IMR-90 (cell line): Measurements from ENCODE around the gene TNRC18. TPM values are rescaled to one million over a fixed set of nuclear protein-coding genes. Genes with fewer than 3 reads are reported as not detected.

Experiments used
- ATAC-seq: fragments of 200-7000 bp; cut with Tn5 transposase; 2 replicates; pipeline ENCODE4 v1.9.1; 2020; ENCODE audit warnings: low read depth, mild to moderate bottlenecking, moderate library complexity
- BruUV-seq: library from RNA; stranded (reverse); fragments of 400-500 nt; replicated peaks from 2 replicates; lab custom pipeline; 2021; lab: Mats Ljungman, UMichigan
- CTCF ChIA-PET: fragments of 300-600 bp; formaldehyde crosslinking; extraction: SDS; loops from one replicate; lab custom pipeline; 2021; ENCODE audit warnings: antibody characterized with exemption; lab: Yijun Ruan, JAX
- POLR2A ChIA-PET: fragments of 300-600 bp; sonication (Branson Sonifier 250); formaldehyde crosslinking; loops from one replicate; lab custom pipeline; 2022; ENCODE audit warnings: antibody characterized with exemption; ENCODE audit not compliant: unreplicated experiment; lab: Charles Lee
- DNase-seq: peaks from one replicate; pipeline ENCODE4 v3.0.0; 2013
- H2AFZ ChIP-seq: replicated peaks from 2 replicates; pipeline ENCODE3; 2013; ENCODE audit warnings: low read length, mild to moderate bottlenecking; ENCODE audit not compliant: poor library complexity
- H2AK5ac ChIP-seq: 2 replicates; pipeline ENCODE4 v1.6.1; 2013; ENCODE audit warnings: low read depth, low read length, inconsistent platforms
- H2AK9ac ChIP-seq: replicated peaks from 2 replicates; pipeline ENCODE3; 2013; ENCODE audit warnings: mild to moderate bottlenecking, low read depth, low read length, moderate library complexity; ENCODE audit not compliant: poor library complexity
- H2BK120ac ChIP-seq: 2 replicates; pipeline ENCODE4 v1.6.1; 2013; ENCODE audit warnings: low read depth, low read length, inconsistent platforms
- H2BK15ac ChIP-seq: 3 replicates; pipeline ENCODE4 v1.6.1; 2013; ENCODE audit warnings: low read depth, low read length, inconsistent platforms
- H2BK20ac ChIP-seq: 2 replicates; pipeline ENCODE4 v1.6.1; 2013; ENCODE audit warnings: low read depth, mild to moderate bottlenecking, inconsistent platforms, low read length, moderate library complexity
- H2BK5ac ChIP-seq: 2 replicates; pipeline ENCODE4 v1.6.1; 2013; ENCODE audit warnings: mild to moderate bottlenecking, low read depth, low read length, inconsistent platforms; ENCODE audit not compliant: poor library complexity, severe bottlenecking
- H3K14ac ChIP-seq: replicated peaks from 2 replicates; pipeline ENCODE4 v1.6.1; 2013; ENCODE audit warnings: low read depth, low read length, inconsistent platforms
- H3K18ac ChIP-seq: 2 replicates; pipeline ENCODE4 v1.6.1; 2013; ENCODE audit warnings: low read depth, low read length, control low read depth
- H3K23ac ChIP-seq: 2 replicates; pipeline ENCODE4 v1.6.1; 2013; ENCODE audit warnings: low read depth, low read length, inconsistent platforms
- H3K27ac ChIP-seq: 2 replicates; pipeline ENCODE4 v1.5.1; 2013; ENCODE audit warnings: mild to moderate bottlenecking, control low read depth, low read length; ENCODE audit not compliant: insufficient read depth
- H3K27me3 ChIP-seq: 2 replicates; pipeline ENCODE4 v1.6.1; 2013; ENCODE audit warnings: low read length; ENCODE audit not compliant: control insufficient read depth, insufficient read depth
- H3K36me3 ChIP-seq: 2 replicates; pipeline ENCODE4 v1.6.1; 2013; ENCODE audit warnings: low read length, mixed read lengths; ENCODE audit not compliant: control insufficient read depth, insufficient read depth
- H3K4ac ChIP-seq: 2 replicates; pipeline ENCODE4 v1.6.1; 2013; ENCODE audit warnings: low read depth, low read length, inconsistent platforms
- H3K4me1 ChIP-seq: 2 replicates; pipeline ENCODE4 v1.6.1; 2013; ENCODE audit warnings: low read length, mixed read lengths; ENCODE audit not compliant: control insufficient read depth, insufficient read depth
- H3K4me2 ChIP-seq: 2 replicates; pipeline ENCODE4 v1.6.1; 2013; ENCODE audit warnings: low read depth, mild to moderate bottlenecking, control low read depth, low read length, moderate library complexity
- H3K4me3 ChIP-seq: 2 replicates; pipeline ENCODE4 v1.5.1; 2013; ENCODE audit warnings: low read depth, mild to moderate bottlenecking, control low read depth, low read length, moderate library complexity; ENCODE audit not compliant: insufficient read depth
- H3K56ac ChIP-seq: 2 replicates; pipeline ENCODE4 v1.6.1; 2013; ENCODE audit warnings: low read length, inconsistent platforms; ENCODE audit not compliant: insufficient read depth; ENCODE audit errors: extremely low read depth
- H3K79me1 ChIP-seq, 2 experiments: 2 replicates each; pipeline ENCODE4 v1.6.1; 2013; ENCODE audit warnings: low read length in 2 of 2, inconsistent platforms in 1 of 2, low read depth in 1 of 2
- H3K9ac ChIP-seq: 2 replicates; pipeline ENCODE4 v1.6.1; 2013; ENCODE audit warnings: low read depth, low read length, control low read depth
- H3K9me1 ChIP-seq: 2 replicates; pipeline ENCODE4 v1.6.1; 2013; ENCODE audit warnings: low read length, inconsistent platforms; ENCODE audit not compliant: insufficient read depth
- H3K9me3 ChIP-seq: 2 replicates; pipeline ENCODE4 v1.6.1; 2013; ENCODE audit warnings: low read length; ENCODE audit not compliant: control insufficient read depth, insufficient read depth
- H4K20me1 ChIP-seq: 2 replicates; pipeline ENCODE4 v1.6.1; 2013; ENCODE audit warnings: low read length, inconsistent platforms; ENCODE audit not compliant: insufficient read depth
- H4K5ac ChIP-seq: 2 replicates; pipeline ENCODE4 v1.6.1; 2013; ENCODE audit warnings: mild to moderate bottlenecking, low read depth, low read length, control low read depth
- H4K8ac ChIP-seq, 2 experiments: 2 replicates each; pipeline ENCODE4 v1.6.1; 2013; ENCODE audit warnings: low read depth in 2 of 2, low read length in 2 of 2, control low read depth in 1 of 2, inconsistent platforms in 1 of 2
- H4K91ac ChIP-seq: 2 replicates; pipeline ENCODE4 v1.6.1; 2013; ENCODE audit warnings: low read depth, low read length, inconsistent platforms; ENCODE audit not compliant: insufficient read depth
- CEBPB ChIP-seq: IDR thresholded peaks from 2 replicates; pipeline ENCODE4 v1.6.1; 2012; ENCODE audit warnings: low read depth, low read length, improper control_type of control experiment
- CHD1 ChIP-seq: IDR thresholded peaks from 2 replicates; pipeline ENCODE4 v1.6.1; 2012; ENCODE audit warnings: low read depth, low read length, improper control_type of control experiment
- CTCF ChIP-seq: conservative IDR thresholded peaks from 2 replicates; pipeline ENCODE4 v1.5.1; 2012; ENCODE audit warnings: mild to moderate bottlenecking, low read depth, low read length, improper control_type of control experiment
- ELK1 ChIP-seq: fragments of 150-350 bp; IDR thresholded peaks from 2 replicates; pipeline ENCODE4 v1.6.1; 2016; ENCODE audit warnings: low read depth, mild to moderate bottlenecking, low read length, moderate library complexity, borderline replicate concordance
- FOS ChIP-seq: fragments of 150-350 bp; IDR thresholded peaks from 2 replicates; pipeline ENCODE4 v1.6.1; 2016; ENCODE audit warnings: low read depth, low read length
- MAFK ChIP-seq: IDR thresholded peaks from 2 replicates; pipeline ENCODE4 v1.6.1; 2012; ENCODE audit warnings: low read depth, low read length, improper control_type of control experiment
- MAZ ChIP-seq: IDR thresholded peaks from 2 replicates; pipeline ENCODE4 v1.6.1; 2012; ENCODE audit warnings: low read depth, mild to moderate bottlenecking, low read length, improper control_type of control experiment, moderate library complexity, borderline replicate concordance
- MXI1 ChIP-seq: IDR thresholded peaks from 2 replicates; pipeline ENCODE4 v1.6.1; 2012; ENCODE audit warnings: low read depth, mild to moderate bottlenecking, low read length, moderate library complexity, borderline replicate concordance
- NFE2L2 ChIP-seq: fragments of 150-350 bp; IDR thresholded peaks from 2 replicates; pipeline ENCODE4 v1.6.1; 2016; ENCODE audit warnings: low read depth, mild to moderate bottlenecking, low read length
- POLR2A ChIP-seq: IDR thresholded peaks from 2 replicates; pipeline ENCODE4 v1.6.1; 2012; ENCODE audit warnings: mild to moderate bottlenecking, low read depth, low read length
- RAD21 ChIP-seq: IDR thresholded peaks from 2 replicates; pipeline ENCODE4 v1.6.1; 2012; ENCODE audit warnings: low read length, improper control_type of control experiment
- RFX5 ChIP-seq: IDR thresholded peaks from 2 replicates; pipeline ENCODE4 v1.8.0; 2012; ENCODE audit warnings: low read depth, mild to moderate bottlenecking, low read length, moderate library complexity
- SMC3 ChIP-seq: fragments of 150-350 bp; IDR thresholded peaks from 2 replicates; pipeline ENCODE4 v1.6.1; 2016; ENCODE audit warnings: low read depth, mild to moderate bottlenecking, antibody characterized with exemption, low read length, moderate library complexity
- USF2 ChIP-seq: fragments of 150-350 bp; IDR thresholded peaks from 2 replicates; pipeline ENCODE4 v1.6.1; 2017; ENCODE audit warnings: mild to moderate bottlenecking, antibody characterized with exemption, low read length, low read depth
- WGBS, 2 experiments: methylation state at CpG; one replicate each; pipeline versions ENCODE4 v1.1.5 to v1.1.7; 2013; ENCODE audit warnings: missing lambda C conversion rate in 2 of 2; ENCODE audit not compliant: insufficient read length in 1 of 2; ENCODE audit errors: extremely low coverage in 2 of 2; 5-methylcytosine and 5-hydroxymethylcytosine counted together
- dilution Hi-C: fragments of 300-500 bp; cut with HindIII; formaldehyde crosslinking; loops from one replicate; pipeline ENCODE4 v1.14.3; 2018; ENCODE audit warnings: low sequenced_read_pairs; ENCODE audit not compliant: unreplicated experiment
- in situ Hi-C: fragments of 300-500 bp; cut with MboI; formaldehyde crosslinking; loops from 3 replicates; pipeline ENCODE4 v1.14.3; 2019; ENCODE audit warnings: low sequenced_read_pairs, inconsistent platforms, mixed read lengths
- intact Hi-C: fragments of 100-400 bp; cut with micrococcal nuclease; formaldehyde crosslinking; loops from 2 replicates; pipeline ENCODE4 v1.10.0; 2022
- polyA plus RNA-seq, 3 experiments: library from polyadenylated mRNA; depleted of rRNA; stranded (reverse); fragments of >200 nt; gene quantifications; 2 replicates each; pipeline ENCODE4 v1.2.3, GENCODE V29; 2012; ENCODE audit warnings: low replicate concordance in 1 of 3
- total RNA-seq: library from RNA; depleted of rRNA; stranded (reverse); fragments of >200 nt; gene quantifications from 2 replicates; pipeline ENCODE4 v1.2.3, GENCODE V29; 2012

The TNRC18 gene
- total and polyA plus RNA-seq, 2 of the 4 experiments (the other 2 are of a cell fraction), result 4.7 to 29.6 TPM

- Histone ChIP-seq H2AK9ac (no peak overlapping the region), H3K36me3 (peaks cover 1% of the 10 kb centered on the region; the same call in 1 of the 2 replicates), H3K56ac (no peak overlapping the region), H2BK20ac (no peak overlapping the region), H2BK5ac (no peak overlapping the region), H3K27ac (no peak overlapping the region), H3K23ac (no peak overlapping the region), H2BK15ac (no peak overlapping the region), H3K4ac (no peak overlapping the region), H2AFZ (peak overlapping the region; percentile 67), H2AK5ac (no peak overlapping the region), H2BK120ac (no peak overlapping the region), H3K4me3 (peak overlapping the region; percentile 40), H3K27me3 (no peaks in the 10 kb centered on the region; the same call in 1 of the 2 replicates), H4K8ac (no peak overlapping the region), H4K91ac (no peak overlapping the region), H3K18ac (no peak overlapping the region), H4K5ac (no peak overlapping the region), H4K20me1 (0 out of 2 replicates have a peak, but pooled peaks cover 5% of the 10 kb centered on the region), H3K14ac (no peak overlapping the region), H3K79me1 (no peaks in the 10 kb centered on the region), H3K4me1 (no peaks in the 10 kb centered on the region), H3K9ac (no peak overlapping the region), H3K9me1 (no peaks in the 10 kb centered on the region), H3K9me3 (no peaks in the 10 kb centered on the region), H3K4me2 (peak overlapping the region; percentile 13; the same call in 1 of the 2 replicates)
- in situ Hi-C loops, result no loop called here
- no peak for TF ChIP-seq MAZ
- TF ChIP-seq USF2, result no peak
- TF ChIP-seq CEBPB, result no peak
- TF ChIP-seq SMC3, result no peak
- TF ChIP-seq RAD21, result no peak
- no peak for TF ChIP-seq POLR2A
- no peak for TF ChIP-seq RFX5
- no peak for TF ChIP-seq ELK1
- no peak for TF ChIP-seq CTCF
- no peak for TF ChIP-seq FOS
- no peak for TF ChIP-seq CHD1
- TF ChIP-seq MXI1, result no peak
- TF ChIP-seq NFE2L2, result no peak
- TF ChIP-seq MAFK, result no peak
- dilution Hi-C loops, result no loop called here
- BruUV-seq, result no TSS peak
- 10% methylated on average over 19 of the region's 46 CpGs; no CpG with 5 or more reads in 1 of the 2 experiments for WGBS, 2 experiments
- ChIA-PET POLR2A (no interaction called here), CTCF (interaction anchor here (0.6 kb wide), 1 partner anchor 366 kb away, joined by 3 read pairs; no protein-coding TSS in a partner anchor)
- ATAC-seq (peak; percentile 39), DNase-seq (no peak)
- intact Hi-C loops, result no loop called here
Measured at GRCh38 chr7:5283421-5284303, 140.0 kb downstream of the TNRC18 start.
